Measurements from ENCODE around the gene PPM1K.

Gene PPM1K

GRCh38 chr4:88320780-88321373, 36.5 kb upstream of the PPM1K start:
- Histone ChIP-seq H3K27me3 (ENCODE audit: low read length) (no peaks in the 10 kb centered on the region), H2AFZ (ENCODE audit: low read depth, low read length, severe bottlenecking) (peak overlapping the region; percentile 80), H3K4me2 (ENCODE audit: low read depth, low read length, poor library complexity, severe bottlenecking) (peak overlapping the region; percentile 62), H3F3A (ENCODE audit: insufficient read depth) (0 out of 2 replicates have a peak, but pooled peaks cover 3% of the 10 kb centered on the region), H3K36me3 (ENCODE audit: low read length) (no peaks in the 10 kb centered on the region), H3K9ac (ENCODE audit: low read length) (peak overlapping the region; percentile 34), H4K20me1 (ENCODE audit: low read depth, low read length) (no peaks in the 10 kb centered on the region), H3K27ac (ENCODE audit: low read depth, low read length) (peak overlapping the region; percentile 83), H3K9me2 (replicated peaks; ENCODE audit: insufficient read depth, low read length) (no peaks in the 10 kb centered on the region), H3K9me3 (ENCODE audit: insufficient read depth, low read length) (no peaks in the 10 kb centered on the region), H3K4me3 (ENCODE audit: insufficient read depth, low read length, poor library complexity, severe bottlenecking) (peak overlapping the region; percentile 32), H3K79me2 (ENCODE audit: insufficient read depth, low read length) (no peaks in the 10 kb centered on the region)
- no peak for TF ChIP-seq EZH2phosphoT487 (conservative IDR thresholded peaks at IDR 0.05; ENCODE audit: low read length)
- no peak for TF ChIP-seq CTCF (IDR thresholded peaks at IDR 0.05; ENCODE audit: insufficient read depth, low read length, poor library complexity, severe bottlenecking)

GRCh38 chr4:88320224-88320779, 35.9 kb upstream of the PPM1K start:
- Histone ChIP-seq H3K27ac (ENCODE audit: low read depth, low read length) (peak overlapping the region; percentile 83), H4K20me1 (ENCODE audit: low read depth, low read length) (no peaks in the 10 kb centered on the region), H3K79me2 (ENCODE audit: insufficient read depth, low read length) (no peaks in the 10 kb centered on the region), H3K27me3 (ENCODE audit: low read length) (no peaks in the 10 kb centered on the region), H3K9me3 (ENCODE audit: insufficient read depth, low read length) (no peaks in the 10 kb centered on the region), H3K4me2 (ENCODE audit: low read depth, low read length, poor library complexity, severe bottlenecking) (peak overlapping the region; percentile 62), H3K9me2 (replicated peaks; ENCODE audit: insufficient read depth, low read length) (no peaks in the 10 kb centered on the region), H3K36me3 (ENCODE audit: low read length) (no peaks in the 10 kb centered on the region), H3K9ac (ENCODE audit: low read length) (peak overlapping the region; percentile 34), H3K4me3 (ENCODE audit: insufficient read depth, low read length, poor library complexity, severe bottlenecking) (peak overlapping the region; percentile 32), H3F3A (ENCODE audit: insufficient read depth) (0 out of 2 replicates have a peak, but pooled peaks cover 3% of the 10 kb centered on the region), H2AFZ (ENCODE audit: low read depth, low read length, severe bottlenecking) (peak overlapping the region; percentile 80)
- TF ChIP-seq CTCF (IDR thresholded peaks at IDR 0.05; ENCODE audit: insufficient read depth, low read length, poor library complexity, severe bottlenecking) = no peak

GRCh38 chr4:88318751-88319350, 34.5 kb upstream of the PPM1K start:
- no peak overlapping the region for H3K9ac ChIP-seq (ENCODE audit: low read length)
- TF ChIP-seq EZH2phosphoT487 (conservative IDR thresholded peaks at IDR 0.05; ENCODE audit: low read length) (no peak), CTCF (IDR thresholded peaks at IDR 0.05; ENCODE audit: insufficient read depth, low read length, poor library complexity, severe bottlenecking) (no peak)
- H2AFZ ChIP-seq (ENCODE audit: low read depth, low read length, severe bottlenecking) = no peak overlapping the region
- no peaks in the 10 kb centered on the region for H4K20me1 ChIP-seq (ENCODE audit: low read depth, low read length)
- H3K4me3 ChIP-seq (ENCODE audit: insufficient read depth, low read length, poor library complexity, severe bottlenecking) = no peak overlapping the region
- no peaks in the 10 kb centered on the region for H3K9me3 ChIP-seq (ENCODE audit: insufficient read depth, low read length)
- H3K4me2 ChIP-seq (ENCODE audit: low read depth, low read length, poor library complexity, severe bottlenecking) = no peak overlapping the region
- no peaks in the 10 kb centered on the region for H3K27me3 ChIP-seq (ENCODE audit: low read length)
- H3K27ac ChIP-seq (ENCODE audit: low read depth, low read length) = no peak overlapping the region
- H3K36me3 ChIP-seq (ENCODE audit: low read length) = no peaks in the 10 kb centered on the region
- no peaks in the 10 kb centered on the region for H3K9me2 ChIP-seq (replicated peaks; ENCODE audit: insufficient read depth, low read length)
- H3K79me2 ChIP-seq (ENCODE audit: insufficient read depth, low read length) = no peaks in the 10 kb centered on the region
- H3F3A ChIP-seq (ENCODE audit: insufficient read depth) = 0 out of 2 replicates have a peak, but pooled peaks cover 3% of the 10 kb centered on the region

All from SU-DHL-6 (cell line).